ENCODE results near the gene DNAH11. TPM values are rescaled to one million over a fixed set of nuclear protein-coding genes. Genes with fewer than 3 reads are reported as not detected.

DNAH11 gene
- total and polyA plus RNA-seq, 2 of the 8 experiments (the other 6 are each of a cell fraction or from before 2014, with no cell fraction given): 1.8 to 4.9 TPM

GRCh38 chr7:21495731-21496130 lies 47.1 kb upstream of the DNAH11 start:
- no peak for FAIRE-seq
- POLR2A ChIA-PET (ENCODE audit: partially characterized antibody): no interaction called here

More at GRCh38 chr7:21495731-21496130, 47.1 kb upstream of the DNAH11 start:
- TF ChIP-seq RFX5 (IDR thresholded peaks at IDR 0.05; ENCODE audit: borderline replicate concordance, low read depth, low read length): no peak
- no peak for TF ChIP-seq ATF2 (IDR thresholded peaks at IDR 0.05; ENCODE audit: low read length)
- no peak for TF ChIP-seq E2F6 (IDR thresholded peaks at IDR 0.05)
- TF ChIP-seq HDAC2 (IDR thresholded peaks at IDR 0.05; ENCODE audit: borderline replicate concordance in 1 of 2, low read depth in 2 of 2, low read length in 2 of 2): no peak
- TF ChIP-seq NANOG (IDR thresholded peaks at IDR 0.05; ENCODE audit: insufficient read depth, low read depth, low read length, poor library complexity, severe bottlenecking): no peak
- TF ChIP-seq POLR2AphosphoS5 (IDR thresholded peaks at IDR 0.05; ENCODE audit: low read depth, low read length): no peak
- TF ChIP-seq SIX5 (IDR thresholded peaks at IDR 0.05; ENCODE audit: low read depth, low read length): no peak
- TF ChIP-seq POLR2A (IDR thresholded peaks at IDR 0.05; ENCODE audit: control extremely low read depth in 1 of 2, low read depth in 2 of 2, low read length in 2 of 2): no peak
- no peak for TF ChIP-seq BCL11A (IDR thresholded peaks at IDR 0.05; ENCODE audit: low read depth in 2 of 2, low read length in 2 of 2)
- TF ChIP-seq KDM5A (IDR thresholded peaks at IDR 0.05; ENCODE audit: low read length): no peak
- no peak for TF ChIP-seq CREB1 (IDR thresholded peaks at IDR 0.05)
- TF ChIP-seq PHF8 (conservative IDR thresholded peaks at IDR 0.05; ENCODE audit: low read depth, low read length): no peak
- no peak for TF ChIP-seq TAF7 (optimal IDR thresholded peaks at IDR 0.05; ENCODE audit: borderline replicate concordance, low read depth, low read length)
- Histone ChIP-seq H2BK15ac (ENCODE audit: low read length) (no peak overlapping the region), H2AK5ac (ENCODE audit: low read depth, low read length) (no peak overlapping the region), H4K91ac (replicated peaks; ENCODE audit: insufficient read length, low read length) (no peak overlapping the region), H3K4ac (replicated peaks; ENCODE audit: insufficient read length, low read depth, low read length) (no peak overlapping the region), H3K4me2 (ENCODE audit: insufficient read depth in 1 of 2, low read depth in 2 of 2, low read length in 2 of 2) (no peak overlapping the region), H3K27ac (ENCODE audit: low read depth, low read length) (no peak overlapping the region), H2AFZ (ENCODE audit: low read length) (no peak overlapping the region), H3K9me3 (ENCODE audit: insufficient read depth in 2 of 2, low read depth in 1 of 2, low read length in 1 of 2) (peaks cover 8 to 13% of the 10 kb centered on the region in 2 experiments; a peak in 3 of 4 replicates), H2BK5ac (ENCODE audit: low read depth, low read length) (no peak overlapping the region), H3K79me1 (ENCODE audit: low read depth, low read length) (no peaks in the 10 kb centered on the region), H3K14ac (ENCODE audit: insufficient read length) (no peak overlapping the region), H3K56ac (replicated peaks; ENCODE audit: insufficient read length, low read depth, low read length) (no peak overlapping the region), H3K4me1 (replicated peaks in 1 of 4; ENCODE audit: control insufficient read depth in 3 of 4, insufficient read depth in 4 of 4, low read length in 3 of 4) (no peaks in the 10 kb centered on the region), H3K27me3 (replicated peaks in 1 of 4; ENCODE audit: control insufficient read depth in 3 of 4, extremely low read depth in 1 of 4, insufficient read depth in 3 of 4, low read length in 3 of 4) (no peaks in the 10 kb centered on the region), H3K9ac (replicated peaks in 1 of 4; ENCODE audit: extremely low read depth in 1 of 4, low read depth in 3 of 4, low read length in 3 of 4) (no peak overlapping the region), H4K5ac (ENCODE audit: insufficient read length, low read depth, low read length) (no peak overlapping the region), H3K23me2 (ENCODE audit: low read depth, low read length) (no peaks in the 10 kb centered on the region), H2BK12ac (ENCODE audit: low read depth, low read length) (no peak overlapping the region), H3K18ac (ENCODE audit: extremely low read depth, low read length) (no peak overlapping the region), H4K8ac (ENCODE audit: extremely low read depth, insufficient read depth, low read length) (no peak overlapping the region), H4K20me1 (replicated peaks in 1 of 2; ENCODE audit: control insufficient read depth in 1 of 2, insufficient read depth in 2 of 2, low read length in 2 of 2) (no peaks in the 10 kb centered on the region), H3K36me3 (ENCODE audit: control insufficient read depth in 2 of 4, insufficient read depth in 4 of 4, low read length in 3 of 4) (peaks cover 0 to 26% (median 9%) of the 10 kb centered on the region in 4 experiments; a peak in 3 of 8 replicates), H2BK20ac (ENCODE audit: low read length) (no peak overlapping the region), H2BK120ac (replicated peaks; ENCODE audit: low read depth, low read length) (no peak overlapping the region), H3K4me3 (ENCODE audit: extremely low read depth in 1 of 4, insufficient read depth in 2 of 4, low read depth in 3 of 4, low read length in 4 of 4) (no peak overlapping the region), H3K79me2 (ENCODE audit: control insufficient read depth in 1 of 2, insufficient read depth in 2 of 2, low read length in 2 of 2) (no peaks in the 10 kb centered on the region), H3K23ac (ENCODE audit: insufficient read length) (no peak overlapping the region)
- CTCF ChIA-PET (ENCODE audit: partially characterized antibody): no interaction called here
- DNase-seq (ENCODE audit: low read depth in 1 of 2, low spot score in 2 of 2): no peak
